MM.1S (cell line): ENCODE data around the gene DGKI.

Experiments used
- CTCF ChIP-seq: fragments of 300-600 bp; sonication (generic); IDR thresholded peaks from 2 replicates; pipeline ENCODE4 v1.5.1; 2016; ENCODE audit warnings: antibody characterized with exemption, low read length, mixed read lengths
- EZH2 ChIP-seq: fragments of 300-600 bp; sonication (generic); optimal IDR thresholded peaks from 2 replicates; pipeline ENCODE3; 2017; ENCODE audit warnings: low read depth, mild to moderate bottlenecking, antibody characterized with exemption, low read length, mixed read lengths
- EZH2phosphoT487 ChIP-seq: fragments of 300-600 bp; sonication (generic); IDR thresholded peaks from 2 replicates; pipeline ENCODE4 v1.6.1; 2018; ENCODE audit warnings: antibody characterized with exemption, low read length

GRCh38 chr7:137476937-137477336 lies 369.8 kb downstream of the DGKI start:
- TF ChIP-seq CTCF (no peak), EZH2 (no peak), EZH2phosphoT487 (no peak)
